GM12892 (cell line): Measurements from ENCODE around the gene PASK.

Experiments
- DNase-seq: peaks from one replicate; pipeline ENCODE4 v3.0.0; 2011; ENCODE audit not compliant: insufficient read length
- FAIRE-seq: peaks from 2 replicates; lab custom pipeline; 2011; peaks lifted over from hg19 to GRCh38; lab: Jason Lieb, UNC
- POLR2A ChIP-seq: IDR thresholded peaks from 2 replicates; pipeline ENCODE4 v1.6.1; 2011; ENCODE audit warnings: low read depth, low read length, control low read depth
- POLR2AphosphoS5 ChIP-seq: IDR thresholded peaks from 2 replicates; pipeline ENCODE4 v1.6.1; 2011; ENCODE audit warnings: low read depth, low read length, control low read depth
- TAF1 ChIP-seq: IDR thresholded peaks from 2 replicates; pipeline ENCODE4 v1.6.1; 2011; ENCODE audit warnings: low read depth, mild to moderate bottlenecking, control low read depth, low read length, borderline replicate concordance

The PASK gene

DNA sequence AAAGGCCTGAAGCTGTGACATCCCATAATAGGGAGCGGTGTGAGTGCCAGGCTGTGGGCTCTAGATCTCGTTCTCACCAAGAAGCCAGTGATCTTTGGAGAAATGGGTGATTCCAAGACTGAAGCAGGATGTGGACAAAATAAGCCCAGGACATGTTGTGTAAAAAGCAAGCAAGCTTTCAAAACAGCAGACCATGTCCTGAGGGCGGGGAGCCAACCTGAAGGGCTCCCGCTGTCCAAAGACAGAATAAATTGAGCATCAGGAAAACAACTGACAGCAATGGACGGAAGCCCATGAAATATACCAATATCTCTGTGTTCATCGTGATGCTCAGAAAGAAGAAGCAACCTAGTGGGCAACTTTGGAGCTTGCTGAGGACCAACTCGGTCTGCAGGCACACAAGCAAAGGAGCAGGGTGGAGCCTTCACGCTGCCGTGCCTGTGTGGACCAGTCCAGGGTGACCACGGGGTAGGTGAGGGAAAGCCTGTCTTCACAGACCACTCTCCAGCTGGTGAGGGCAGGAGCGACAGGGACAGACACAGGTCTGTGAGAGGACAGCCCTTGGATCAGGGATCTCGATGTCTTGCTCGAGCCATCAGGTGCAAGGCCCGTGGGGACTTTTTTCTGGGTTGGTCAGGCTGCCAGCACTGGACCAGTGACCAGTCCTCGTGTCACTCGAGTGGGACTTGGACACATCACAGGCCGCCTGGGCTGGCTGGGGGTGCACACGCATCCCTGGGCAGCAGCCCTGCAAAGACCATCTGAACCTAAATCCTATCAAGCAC, 68.7 kb downstream of the PASK start:
- TF ChIP-seq TAF1: no peak
- no peak for TF ChIP-seq POLR2AphosphoS5
- no peak for TF ChIP-seq POLR2A
- no peak for DNase-seq
- no peak for FAIRE-seq

DNA sequence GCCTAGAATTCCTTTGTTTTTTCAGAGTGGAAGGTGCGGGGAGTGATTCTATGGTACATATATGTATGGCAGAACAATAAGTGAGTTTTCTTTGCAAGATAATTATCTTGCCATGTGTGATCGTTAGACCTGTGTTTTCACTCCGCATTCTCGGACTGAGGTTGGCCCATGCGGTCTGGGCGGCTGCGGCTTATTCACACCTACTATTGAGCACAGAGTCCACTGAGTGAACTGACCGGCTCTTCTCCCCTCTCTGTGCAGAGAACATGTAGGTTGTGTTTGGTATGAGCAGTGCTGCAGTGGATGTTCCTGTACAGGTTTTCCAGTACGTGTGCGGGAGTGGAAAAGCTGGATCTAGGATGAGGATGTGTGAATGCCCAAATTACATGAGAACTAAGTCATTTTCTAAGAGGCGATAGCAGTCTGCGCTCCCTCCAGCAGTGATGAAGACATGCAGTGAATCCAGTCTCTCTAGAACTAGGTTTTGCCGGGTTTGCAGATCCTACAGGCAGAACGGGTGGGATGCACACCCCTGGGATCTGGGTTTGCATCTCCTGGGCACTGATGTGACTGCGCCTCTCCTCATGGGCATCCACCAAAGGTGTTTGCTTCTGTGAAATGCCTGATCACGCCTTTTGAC, 74.3 kb downstream of the PASK start:
- FAIRE-seq: no peak
- TF ChIP-seq TAF1: no peak
- TF ChIP-seq POLR2AphosphoS5: no peak
- no peak for TF ChIP-seq POLR2A
- DNase-seq: no peak

DNA sequence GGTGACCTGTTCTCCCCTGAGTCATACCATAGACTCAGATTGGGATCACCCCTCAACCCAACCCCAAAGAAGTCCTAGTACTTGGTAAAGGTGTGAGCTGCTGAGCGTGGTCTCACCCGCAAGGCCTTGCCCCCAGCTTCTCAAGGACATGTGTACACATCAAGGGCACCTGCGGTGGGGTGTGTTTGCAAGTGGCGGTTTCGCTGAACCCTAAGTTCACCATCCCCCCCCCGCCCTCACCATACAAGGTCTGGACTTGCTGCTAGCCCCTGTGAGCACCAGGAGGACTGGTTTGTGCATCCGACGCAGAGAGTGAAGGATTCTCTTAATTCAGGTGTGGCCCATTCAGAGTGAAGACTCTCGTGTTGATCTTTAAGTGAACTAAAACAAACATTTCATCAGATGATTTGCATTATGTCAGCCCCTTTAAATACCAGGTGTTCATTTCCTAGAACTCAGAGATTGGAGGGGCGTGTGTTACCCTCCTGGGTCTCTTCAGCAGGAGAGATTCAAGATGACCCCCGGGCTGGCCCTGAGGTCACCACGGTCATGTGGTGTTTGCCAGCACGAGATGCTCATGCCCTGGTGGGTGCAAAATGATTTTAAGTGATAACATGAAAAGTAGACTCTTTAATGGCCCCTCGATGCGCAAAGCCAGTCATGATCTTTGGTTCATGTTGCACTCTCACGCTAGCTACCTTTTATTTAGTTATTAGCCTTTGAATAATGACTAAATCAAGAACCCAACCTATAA, 75.0 kb downstream of the PASK start:
- DNase-seq (no peak), FAIRE-seq (no peak)
- TF ChIP-seq POLR2AphosphoS5: no peak
- TF ChIP-seq TAF1: no peak
- no peak for TF ChIP-seq POLR2A

- DNase-seq (no peak), FAIRE-seq (no peak)
- no peak for TF ChIP-seq POLR2A
- no peak for TF ChIP-seq TAF1
- TF ChIP-seq POLR2AphosphoS5: no peak
Measured at GRCh38 chr2:241073166-241074064, 75.9 kb downstream of the PASK start.

DNA sequence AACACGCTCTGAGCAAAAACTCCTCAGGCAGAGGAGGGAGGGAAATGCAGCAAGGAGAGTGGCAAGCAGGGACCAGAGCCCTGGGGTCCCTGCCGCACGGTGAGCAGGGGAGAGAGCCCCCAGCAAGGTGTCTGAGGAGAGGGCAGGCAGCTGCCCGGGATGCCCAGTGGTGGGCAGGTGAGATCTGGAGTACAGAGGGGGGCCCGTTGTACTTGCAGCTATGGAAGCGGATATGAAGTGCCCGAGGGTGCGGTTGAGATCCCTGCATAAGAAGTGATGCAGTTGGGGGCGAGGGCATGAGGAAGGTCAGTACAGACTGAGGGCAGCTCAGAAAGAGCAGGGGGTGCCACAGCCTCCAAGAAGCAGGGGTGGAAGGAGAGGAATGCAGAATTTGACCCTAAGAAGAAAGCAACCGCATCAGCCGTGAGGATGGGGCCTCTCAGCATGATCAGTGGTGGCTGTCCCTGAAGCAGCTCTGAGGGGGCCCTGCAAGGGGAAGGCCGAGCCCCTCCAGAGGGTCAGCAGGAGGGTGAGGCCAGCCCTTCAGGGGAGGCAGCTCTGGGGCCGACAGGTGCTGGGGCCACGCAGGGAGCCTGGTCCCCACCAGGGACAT, 76.6 kb downstream of the PASK start:
- TF ChIP-seq TAF1 (no peak), POLR2A (no peak), POLR2AphosphoS5 (no peak)
- DNase-seq (no peak), FAIRE-seq (no peak)

DNA sequence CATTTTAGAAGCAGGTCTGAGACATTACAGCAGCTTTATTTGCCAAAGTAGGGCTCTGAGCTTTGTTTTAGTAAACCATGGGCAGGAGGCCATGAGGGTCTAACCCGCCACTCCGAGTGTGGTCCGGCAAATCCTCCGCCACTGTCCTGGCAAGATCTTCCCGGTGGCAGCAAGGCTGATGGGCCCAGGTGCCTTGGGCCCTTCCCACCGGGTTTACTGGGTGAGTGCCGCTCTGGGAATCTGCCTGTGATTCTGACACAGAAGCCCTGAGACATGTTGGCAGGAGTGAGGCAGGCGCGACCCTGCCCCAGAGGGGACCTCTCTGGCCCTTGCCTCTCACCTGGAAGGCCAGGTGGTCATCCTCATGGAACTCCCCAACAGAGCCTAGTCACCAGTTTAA, 77.1 kb downstream of the PASK start:
- DNase-seq (no peak), FAIRE-seq (no peak)
- TF ChIP-seq POLR2AphosphoS5 (no peak), TAF1 (no peak), POLR2A (no peak)

GRCh38 chr2:241071677-241072111, 77.6 kb downstream of the PASK start:
- DNase-seq: no peak
- FAIRE-seq: no peak
- TF ChIP-seq POLR2AphosphoS5 (no peak), POLR2A (no peak)

- no peak for FAIRE-seq
- TF ChIP-seq POLR2AphosphoS5: no peak
- TF ChIP-seq POLR2A: no peak
- TF ChIP-seq TAF1: no peak
- DNase-seq: no peak
Measured at GRCh38 chr2:241070811-241071676, 78.2 kb downstream of the PASK start.

GRCh38 chr2:241070361-241070760, 78.9 kb downstream of the PASK start:
- FAIRE-seq (no peak), DNase-seq (no peak)
- no peak for TF ChIP-seq POLR2AphosphoS5
- no peak for TF ChIP-seq POLR2A
- TF ChIP-seq TAF1: no peak

GRCh38 chr2:241069821-241070281, 79.4 kb downstream of the PASK start:
- FAIRE-seq (no peak), DNase-seq (no peak)

More at GRCh38 chr2:241069821-241070281, 79.4 kb downstream of the PASK start:
- TF ChIP-seq TAF1 (no peak), POLR2A (no peak), POLR2AphosphoS5 (no peak)
